Keratinocyte (primary cell): ENCODE measurements around the gene PCDHGB5. TPM values are rescaled to one million over a fixed set of nuclear protein-coding genes. Genes with fewer than 3 reads are reported as not detected.
"Not testable (repeated sequence)": the region's sequence is repeated elsewhere in the genome, so short reads cannot be mapped to it uniquely, and the experiment has no call there.

ENCODE experiments used
- DNase-seq: peaks from one replicate; pipeline ENCODE4 v3.0.0-alpha.2; 2011; ENCODE audit warnings: low read depth, missing footprints, low spot score
- FAIRE-seq: peaks from 2 replicates; lab custom pipeline; 2011; peaks lifted over from hg19 to GRCh38; lab: Jason Lieb, UNC
- H2AFZ ChIP-seq: 2 replicates; pipeline ENCODE4 v1.6.0; 2012; ENCODE audit warnings: low read length, control low read depth, inconsistent platforms; ENCODE audit not compliant: control insufficient read depth
- H3K27ac ChIP-seq: 2 replicates; pipeline ENCODE4 v1.5.1; 2011; ENCODE audit warnings: low read length; ENCODE audit not compliant: control insufficient read depth, insufficient read depth
- H3K27me3 ChIP-seq: 3 replicates; pipeline ENCODE4 v1.6.0; 2011; ENCODE audit warnings: low read length; ENCODE audit not compliant: control insufficient read depth, insufficient read depth; ENCODE audit errors: extremely low read depth
- H3K36me3 ChIP-seq, 2 experiments: 2 replicates in 1 of 2; 3 replicates in 1 of 2; pipeline ENCODE4 v1.5.1; 2011; ENCODE audit warnings: low read length in 2 of 2, mild to moderate bottlenecking in 1 of 2; ENCODE audit not compliant: control insufficient read depth in 2 of 2, insufficient read depth in 2 of 2; ENCODE audit errors: extremely low read depth in 1 of 2
- H3K4me1 ChIP-seq: 3 replicates; pipeline ENCODE4 v1.5.1; 2011; ENCODE audit warnings: low read length; ENCODE audit not compliant: control insufficient read depth, insufficient read depth; ENCODE audit errors: extremely low read depth
- H3K4me2 ChIP-seq: 3 replicates; pipeline ENCODE4 v1.6.0; 2011; ENCODE audit warnings: low read depth, low read length; ENCODE audit not compliant: control insufficient read depth, insufficient read depth; ENCODE audit errors: extremely low read depth
- H3K4me3 ChIP-seq, 3 experiments: fragments of 200-600 bp in 1 of 3; sonication (generic) in 1 of 3; 2 replicates in 2 of 3; 3 replicates in 1 of 3; pipeline ENCODE4 v1.5.1; 2011 to 2016; ENCODE audit warnings: low read length in 3 of 3, mild to moderate bottlenecking in 3 of 3, control low read depth in 2 of 3, inconsistent platforms in 1 of 3, low read depth in 1 of 3, mixed read lengths in 1 of 3, mixed run types in 1 of 3, moderate library complexity in 1 of 3; ENCODE audit not compliant: control insufficient read depth in 2 of 3, insufficient read depth in 2 of 3; ENCODE audit errors: extremely low read depth in 1 of 3
- H3K79me2 ChIP-seq: 2 replicates; pipeline ENCODE4 v1.6.0; 2012; ENCODE audit warnings: low read length; ENCODE audit not compliant: control insufficient read depth, insufficient read depth
- H3K9ac ChIP-seq: 3 replicates; pipeline ENCODE4 v1.6.0; 2011; ENCODE audit warnings: low read length; ENCODE audit not compliant: control insufficient read depth, insufficient read depth; ENCODE audit errors: extremely low read depth
- H3K9me1 ChIP-seq: 3 replicates; pipeline ENCODE4 v1.6.0; 2011; ENCODE audit warnings: low read length; ENCODE audit not compliant: control insufficient read depth, insufficient read depth; ENCODE audit errors: extremely low read depth
- H3K9me3 ChIP-seq: 2 replicates; pipeline ENCODE4 v1.5.1; 2012; ENCODE audit warnings: low read depth, low read length; ENCODE audit not compliant: control insufficient read depth
- H4K20me1 ChIP-seq: 3 replicates; pipeline ENCODE4 v1.6.0; 2011; ENCODE audit warnings: low read length; ENCODE audit not compliant: control insufficient read depth, insufficient read depth; ENCODE audit errors: extremely low read depth
- EZH2 ChIP-seq: IDR thresholded peaks from one replicate; pipeline ENCODE4 v1.6.1; 2012; ENCODE audit warnings: inconsistent platforms, mild to moderate bottlenecking, low read length, moderate library complexity
- dilution Hi-C: fragments of 300-500 bp; cut with MboI; formaldehyde crosslinking; loops from one replicate; pipeline ENCODE4 v1.7.0; 2020; ENCODE audit warnings: low sequenced_read_pairs; ENCODE audit not compliant: extremely low pct_ligation_motif_present
- polyA plus RNA-seq, 5 experiments: library from polyadenylated mRNA; depleted of rRNA in 3 of 5; stranded (reverse) in 3 of 5; stranded (forward) in 1 of 5; unstranded in 1 of 5; fragments of >200 nt; gene quantifications; 1 replicate in 1 of 5; 2 replicates in 3 of 5; 3 replicates in 1 of 5; pipeline versions ENCODE4 v1.2.1 to v1.2.3, GENCODE V29; 2011 to 2012; ENCODE audit warnings: missing spikeins in 2 of 5, low read depth in 1 of 5, low replicate concordance in 1 of 5
- TF ChIP-seq, protein P1 (sequence below), 3 experiments: IDR thresholded peaks in 1 of 3; conservative IDR thresholded peaks in 1 of 3; optimal IDR thresholded peaks in 1 of 3; 2 replicates in 2 of 3; 3 replicates in 1 of 3; pipeline versions ENCODE3 to v1.5.1; 2011; ENCODE audit warnings: low read length in 3 of 3, mild to moderate bottlenecking in 3 of 3, moderate library complexity in 2 of 3, control low read depth in 1 of 3, inconsistent platforms in 1 of 3; ENCODE audit not compliant: insufficient read depth in 2 of 3; ENCODE audit errors: extremely low read depth in 1 of 3

The PCDHGB5 gene
- polyA plus RNA-seq, 1 donor (not counting 4 experiments of a cell fraction or from before 2014, with no cell fraction given): 1.8 TPM

DNA sequence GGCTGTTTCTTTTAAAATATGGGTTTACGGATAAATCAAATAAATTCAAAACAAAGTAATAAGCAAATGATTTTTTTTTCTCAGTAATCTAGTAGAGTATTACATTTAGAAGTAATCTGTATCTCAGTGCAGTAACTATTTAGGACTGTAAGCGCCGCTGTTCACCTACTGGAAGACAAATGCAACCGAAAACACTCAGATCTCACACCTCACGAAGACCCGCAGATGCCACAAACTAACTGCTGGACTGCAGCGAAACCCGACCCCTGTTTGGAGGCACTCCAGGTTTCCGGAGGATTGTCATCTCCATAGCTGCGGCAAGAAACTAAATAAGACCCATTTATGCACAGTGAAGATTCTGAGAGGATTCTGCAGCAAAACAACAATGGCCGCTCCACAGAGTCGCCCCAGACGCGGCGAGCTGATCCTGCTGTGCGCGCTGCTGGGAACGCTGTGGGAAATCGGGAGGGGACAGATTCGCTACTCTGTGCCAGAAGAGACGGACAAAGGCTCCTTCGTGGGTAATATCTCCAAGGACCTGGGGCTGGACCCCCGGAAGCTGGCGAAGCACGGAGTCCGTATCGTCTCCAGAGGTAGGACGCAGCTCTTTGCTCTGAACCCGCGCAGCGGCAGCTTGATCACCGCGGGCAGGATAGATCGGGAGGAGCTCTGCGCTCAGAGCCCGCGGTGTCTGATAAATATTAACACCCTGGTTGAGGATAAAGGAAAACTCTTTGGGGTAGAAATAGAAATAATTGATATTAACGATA lies 5.1 kb upstream of the PCDHGB5 start, which contains the start of gene PCDHGA8:
TSS of gene PCDHGA8 (plus strand) at position 205 of the 770 bp plus-strand sequence. CDS start at position 386, 181 bp downstream.
- H3K4me1 ChIP-seq: no peaks in the 10 kb centered on the region
- H3K4me2 ChIP-seq: no peak within 1 kb of the TSS
- no peak within 1 kb of the TSS for H3K4me3 ChIP-seq
- H3K9ac ChIP-seq: no peak within 1 kb of the TSS
- peaks cover 11% of the 10 kb centered on the region for H3K27me3 ChIP-seq
- no peak for FAIRE-seq
- dilution Hi-C loops: no loop called here
- H3K79me2 ChIP-seq: no peaks in the 10 kb centered on the region
- no peak within 1 kb of the TSS for H2AFZ ChIP-seq
- H3K36me3 ChIP-seq: no peaks in the 10 kb centered on the region
- no peaks in the 10 kb centered on the region for H4K20me1 ChIP-seq
- H3K9me1 ChIP-seq: no peaks in the 10 kb centered on the region
- TF ChIP-seq EZH2: no peak
- TF ChIP-seq, protein P1, sequence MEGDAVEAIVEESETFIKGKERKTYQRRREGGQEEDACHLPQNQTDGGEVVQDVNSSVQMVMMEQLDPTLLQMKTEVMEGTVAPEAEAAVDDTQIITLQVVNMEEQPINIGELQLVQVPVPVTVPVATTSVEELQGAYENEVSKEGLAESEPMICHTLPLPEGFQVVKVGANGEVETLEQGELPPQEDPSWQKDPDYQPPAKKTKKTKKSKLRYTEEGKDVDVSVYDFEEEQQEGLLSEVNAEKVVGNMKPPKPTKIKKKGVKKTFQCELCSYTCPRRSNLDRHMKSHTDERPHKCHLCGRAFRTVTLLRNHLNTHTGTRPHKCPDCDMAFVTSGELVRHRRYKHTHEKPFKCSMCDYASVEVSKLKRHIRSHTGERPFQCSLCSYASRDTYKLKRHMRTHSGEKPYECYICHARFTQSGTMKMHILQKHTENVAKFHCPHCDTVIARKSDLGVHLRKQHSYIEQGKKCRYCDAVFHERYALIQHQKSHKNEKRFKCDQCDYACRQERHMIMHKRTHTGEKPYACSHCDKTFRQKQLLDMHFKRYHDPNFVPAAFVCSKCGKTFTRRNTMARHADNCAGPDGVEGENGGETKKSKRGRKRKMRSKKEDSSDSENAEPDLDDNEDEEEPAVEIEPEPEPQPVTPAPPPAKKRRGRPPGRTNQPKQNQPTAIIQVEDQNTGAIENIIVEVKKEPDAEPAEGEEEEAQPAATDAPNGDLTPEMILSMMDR (optimal IDR thresholded peaks at IDR 0.05 in 1 of 3, IDR thresholded peaks at IDR 0.05 in 1 of 3, conservative IDR thresholded peaks at IDR 0.05 in 1 of 3; ENCODE audit: extremely low read depth in 1 of 3, insufficient read depth in 2 of 3, low read length in 3 of 3): peak in 1 of 3 experiments; percentile 4
- no peak within 1 kb of the TSS for H3K27ac ChIP-seq
- H3K9me3 ChIP-seq: peaks cover 29% of the 10 kb centered on the region
- DNase-seq: no peak

DNA sequence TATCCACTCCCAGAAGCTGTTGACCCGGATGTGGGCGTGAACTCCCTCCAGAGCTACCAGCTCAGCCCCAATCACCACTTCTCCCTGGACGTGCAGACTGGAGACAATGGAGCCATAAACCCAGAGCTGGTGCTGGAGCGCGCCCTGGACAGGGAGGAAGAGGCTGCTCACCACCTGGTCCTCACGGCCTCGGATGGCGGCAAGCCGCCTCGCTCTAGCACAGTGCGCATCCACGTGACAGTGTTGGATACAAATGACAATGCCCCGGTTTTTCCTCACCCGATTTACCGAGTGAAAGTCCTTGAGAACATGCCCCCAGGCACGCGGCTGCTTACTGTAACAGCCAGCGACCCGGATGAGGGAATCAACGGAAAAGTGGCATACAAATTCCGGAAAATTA lies 4.5 kb upstream of the PCDHGB5 start:
- dilution Hi-C loops: no loop called here
- no peak overlapping the region for H2AFZ ChIP-seq
- FAIRE-seq (no peak), DNase-seq (no peak)
- H3K27ac ChIP-seq: no peak overlapping the region
- peaks cover 11% of the 10 kb centered on the region for H3K27me3 ChIP-seq
- H3K79me2 ChIP-seq: no peaks in the 10 kb centered on the region
- H3K9me3 ChIP-seq: peaks cover 29% of the 10 kb centered on the region
- H3K4me1 ChIP-seq: no peaks in the 10 kb centered on the region
- no peaks in the 10 kb centered on the region for H4K20me1 ChIP-seq
- H3K9ac ChIP-seq: no peak overlapping the region
- no peaks in the 10 kb centered on the region for H3K36me3 ChIP-seq
- no peak overlapping the region for H3K4me2 ChIP-seq
- no peak for TF ChIP-seq EZH2
- TF ChIP-seq, protein P1 (optimal IDR thresholded peaks at IDR 0.05 in 1 of 3, IDR thresholded peaks at IDR 0.05 in 1 of 3, conservative IDR thresholded peaks at IDR 0.05 in 1 of 3; ENCODE audit: extremely low read depth in 1 of 3, insufficient read depth in 2 of 3, low read length in 3 of 3): no peak
- H3K4me3 ChIP-seq: no peak overlapping the region
- no peaks in the 10 kb centered on the region for H3K9me1 ChIP-seq

DNA sequence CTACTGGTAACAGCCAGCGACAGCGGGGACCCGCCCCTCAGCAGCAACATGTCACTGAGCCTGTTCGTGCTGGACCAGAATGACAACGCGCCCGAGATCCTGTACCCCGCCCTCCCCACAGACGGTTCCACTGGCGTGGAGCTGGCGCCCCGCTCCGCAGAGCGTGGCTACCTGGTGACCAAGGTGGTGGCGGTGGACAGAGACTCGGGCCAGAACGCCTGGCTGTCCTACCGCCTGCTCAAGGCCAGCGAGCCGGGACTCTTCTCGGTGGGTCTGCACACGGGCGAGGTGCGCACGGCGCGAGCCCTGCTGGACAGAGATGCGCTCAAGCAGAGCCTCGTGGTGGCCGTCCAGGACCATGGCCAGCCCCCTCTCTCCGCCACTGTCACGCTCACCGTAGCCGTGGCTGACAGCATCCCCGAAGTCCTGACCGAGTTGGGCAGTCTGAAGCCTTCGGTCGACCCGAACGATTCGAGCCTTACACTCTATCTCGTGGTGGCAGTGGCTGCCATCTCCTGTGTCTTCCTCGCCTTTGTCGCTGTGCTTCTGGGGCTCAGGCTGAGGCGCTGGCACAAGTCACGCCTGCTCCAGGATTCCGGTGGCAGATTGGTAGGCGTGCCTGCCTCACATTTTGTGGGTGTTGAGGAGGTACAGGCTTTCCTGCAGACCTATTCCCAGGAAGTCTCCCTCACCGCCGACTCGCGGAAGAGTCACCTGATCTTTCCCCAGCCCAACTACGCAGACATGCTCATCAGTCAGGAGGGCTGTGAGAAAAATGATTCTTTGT lies 3.2 kb upstream of the PCDHGB5 start:
- H3K27me3 ChIP-seq, H3K4me2 ChIP-seq, H3K36me3 ChIP-seq, dilution Hi-C loops, H3K9ac ChIP-seq, DNase-seq, H3K9me1 ChIP-seq, H3K4me3 ChIP-seq, H3K27ac ChIP-seq, FAIRE-seq, H3K4me1 ChIP-seq, H3K79me2 ChIP-seq, H4K20me1 ChIP-seq, H2AFZ ChIP-seq: not testable (repeated sequence)
- peaks cover 28% of the 10 kb centered on the region for H3K9me3 ChIP-seq
